SKM-1 treated with dmso at 0.1 percent for 144 hours (cell line): Measurements from ENCODE around the gene SREBF1.
A peak's percentile ranks its signal among the peaks of the same experiment; 100 is the strongest.

Experiments
- DNase-seq: peaks from one replicate; lab custom pipeline; 2025; ENCODE audit not compliant: unreplicated experiment; lab: John Stamatoyannopoulos, UW

The SREBF1 gene

DNA sequence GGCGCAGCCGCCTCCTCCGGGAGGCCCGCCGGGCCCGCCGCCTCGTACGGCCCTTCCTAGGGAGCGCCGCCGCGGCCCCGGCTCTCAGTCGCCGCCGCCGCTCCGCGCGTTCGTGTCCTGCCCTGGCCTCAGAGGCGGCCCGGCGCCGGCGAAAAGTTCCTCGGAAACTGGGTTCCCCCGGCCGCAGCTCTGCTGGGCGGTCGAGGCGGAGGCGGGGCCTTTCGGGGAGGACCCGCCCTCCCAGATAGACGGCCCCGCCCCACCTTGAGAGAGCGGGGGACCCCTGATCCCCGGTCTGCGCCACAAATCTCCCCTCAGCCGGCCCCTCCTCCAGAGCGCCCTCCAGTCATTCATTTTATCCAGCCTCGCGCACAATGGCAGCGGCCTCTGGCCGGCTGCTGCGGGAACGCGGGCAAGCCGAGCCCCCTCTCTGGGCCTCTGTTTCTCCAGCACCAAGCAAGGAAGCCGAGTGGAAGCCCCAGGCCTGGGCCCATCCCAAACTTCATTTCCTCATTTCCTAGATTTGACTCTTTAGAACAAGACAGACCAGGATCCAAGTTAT lies at the start of gene SREBF1:
TSS of gene SREBF1 (minus strand) at position 169 of the 562 bp plus-strand sequence. CDS start 169 bp downstream, outside the sequence.
- peak; percentile 15 for DNase-seq

GRCh38 chr17:17886226-17886625 lies 49.4 kb upstream of the SREBF1 start:
- no peak for DNase-seq

- DNase-seq: no peak
Measured at GRCh38 chr17:17884391-17885357, 47.9 kb upstream of the SREBF1 start.

- no peak for DNase-seq
Measured at GRCh38 chr17:17883801-17884200, 47.0 kb upstream of the SREBF1 start.

DNA sequence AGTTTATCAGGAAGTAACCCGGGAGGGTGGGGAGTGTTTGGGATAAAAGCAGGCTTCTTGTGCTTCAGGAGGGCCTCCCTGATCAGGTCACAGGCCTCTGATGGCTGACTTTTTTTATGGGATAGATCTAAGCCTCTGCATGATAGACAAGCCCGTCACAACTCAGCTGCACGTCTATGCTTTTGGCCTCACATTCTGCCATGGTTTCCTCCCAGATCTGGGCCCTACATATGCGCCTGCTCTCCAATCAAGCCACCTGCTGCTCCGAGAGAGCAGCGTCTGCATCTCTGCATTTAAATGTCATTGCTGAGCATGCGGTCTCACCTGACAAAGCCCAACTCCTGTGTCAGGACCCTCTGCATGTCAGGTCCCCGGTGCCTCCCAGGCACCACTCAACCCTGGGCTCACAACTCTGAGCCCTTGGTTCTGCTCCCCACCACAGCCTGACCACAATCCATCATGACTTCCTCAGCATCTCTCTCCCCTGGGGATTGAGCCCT lies 45.3 kb upstream of the SREBF1 start:
- no peak for DNase-seq

GRCh38 chr17:17880577-17881196 lies 43.9 kb upstream of the SREBF1 start:
- no peak for DNase-seq

DNA sequence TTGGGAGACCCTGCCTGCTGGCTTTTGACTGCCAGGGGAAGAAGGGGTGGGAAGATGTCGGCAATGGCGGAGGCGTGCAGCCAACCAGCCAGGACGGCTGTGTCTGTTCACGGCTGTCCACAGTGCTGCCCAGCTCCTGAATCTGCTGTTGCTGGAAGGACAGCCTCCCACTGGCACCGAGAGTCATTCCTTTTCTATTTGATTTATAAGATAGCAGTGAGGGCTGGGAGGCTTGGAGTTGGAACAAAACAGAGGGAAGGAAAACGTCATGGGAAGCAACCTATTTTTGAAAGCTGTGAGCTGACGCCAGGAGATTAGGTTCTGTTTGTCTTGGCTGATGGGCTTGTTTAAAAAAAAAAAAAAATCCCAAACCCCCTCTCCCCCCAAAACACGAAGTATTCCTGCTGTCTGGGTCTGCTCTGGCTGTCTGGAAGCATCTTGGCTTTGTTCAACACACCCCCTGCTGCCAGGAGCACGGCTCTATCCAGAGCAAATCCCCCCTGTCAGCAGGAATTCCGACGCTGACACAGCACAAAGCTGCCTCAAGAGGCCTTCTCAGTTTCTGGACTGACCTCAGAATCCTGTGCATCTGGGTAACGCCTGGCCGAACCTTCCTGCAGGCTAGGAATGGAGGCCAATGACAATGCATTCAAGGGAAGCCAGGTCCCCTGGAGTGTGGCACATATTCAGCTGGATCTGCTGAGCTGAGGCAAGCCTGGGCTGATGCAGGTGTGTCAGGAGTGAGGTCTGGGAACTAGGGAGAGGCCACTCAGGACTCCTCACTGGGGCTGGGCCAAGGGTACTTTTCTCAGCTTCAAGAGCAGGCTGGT lies 41.0 kb upstream of the SREBF1 start:
- no peak for DNase-seq

DNA sequence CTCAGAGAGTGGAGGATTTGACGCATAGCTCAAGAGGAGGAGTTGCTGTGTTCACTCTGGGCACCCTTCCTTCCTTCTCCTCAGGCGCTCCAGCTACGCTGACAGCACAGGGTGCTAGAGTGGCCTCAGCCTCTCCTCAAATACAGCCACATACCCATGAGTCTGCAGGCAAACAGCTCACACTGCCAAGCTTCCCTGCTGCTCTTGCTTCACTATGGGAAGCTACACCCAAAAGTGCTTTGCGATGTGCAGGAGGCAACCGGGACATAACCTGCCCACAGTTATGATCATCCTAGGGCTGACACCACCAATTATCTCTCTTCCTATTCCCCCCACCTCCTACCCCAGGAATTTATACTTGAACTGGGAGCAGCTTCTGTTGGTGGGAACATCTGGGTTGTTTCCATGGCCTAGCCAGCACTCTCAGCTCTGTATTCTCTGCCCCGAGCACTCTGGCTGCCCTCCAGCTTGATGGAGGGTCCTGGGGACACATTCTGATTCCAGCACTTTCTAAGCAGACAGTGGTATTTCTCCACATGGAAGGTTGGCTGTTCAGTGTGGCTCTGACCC lies 40.3 kb upstream of the SREBF1 start:
- no peak for DNase-seq

GRCh38 chr17:17874478-17874877 lies 37.7 kb upstream of the SREBF1 start:
- DNase-seq: no peak

DNA sequence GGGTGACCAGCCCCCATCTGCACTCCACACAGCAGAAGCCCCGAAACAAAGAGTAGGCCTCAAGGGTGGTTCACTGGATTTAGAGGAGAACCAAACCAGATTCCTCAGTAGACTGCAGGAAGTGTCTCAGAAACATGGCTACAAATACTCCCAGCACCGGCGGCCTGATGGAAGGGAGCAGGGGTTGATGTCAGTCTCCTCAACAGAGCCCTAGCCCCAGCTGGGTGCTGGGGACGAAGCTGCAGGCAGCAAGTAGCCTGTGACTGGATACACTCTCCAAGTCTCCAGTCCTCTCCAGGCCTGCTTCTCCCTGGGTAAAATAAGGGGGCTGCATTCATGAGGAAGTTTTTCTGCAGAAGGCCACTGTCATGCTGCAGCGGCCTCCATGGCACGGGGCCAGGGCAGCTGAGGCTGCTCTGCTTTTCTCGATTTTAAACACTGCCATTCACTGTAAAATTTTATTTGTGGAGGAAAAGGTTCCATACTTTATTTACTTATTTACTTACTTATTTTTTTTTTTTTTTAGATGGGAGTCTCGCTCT lies 36.7 kb upstream of the SREBF1 start:
- no peak for DNase-seq

GRCh38 chr17:17872547-17873345 lies 36.0 kb upstream of the SREBF1 start:
- no peak for DNase-seq

GRCh38 chr17:17871913-17872312 lies 35.1 kb upstream of the SREBF1 start:
- no peak for DNase-seq

DNA sequence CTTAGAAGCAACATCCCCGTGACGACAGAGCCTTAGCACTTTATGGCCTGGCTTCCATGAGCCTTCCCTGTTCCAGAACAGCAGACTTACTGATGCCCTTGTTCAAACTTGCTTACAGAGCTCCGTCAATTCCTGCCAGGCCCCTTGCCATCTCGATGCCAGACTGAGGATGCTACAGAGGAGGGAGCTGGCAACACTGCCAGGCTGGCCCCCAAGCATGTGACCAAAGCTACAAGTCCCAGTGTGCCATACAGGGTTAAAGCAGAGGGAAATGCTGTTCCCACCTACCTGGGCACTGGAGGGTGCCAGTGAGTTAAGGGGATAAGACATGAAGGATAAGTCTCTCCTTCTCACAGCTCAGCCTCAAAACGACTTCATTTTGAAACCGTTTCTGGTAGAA lies 33.5 kb upstream of the SREBF1 start:
- DNase-seq: no peak

GRCh38 chr17:17868641-17869522 lies 32.1 kb upstream of the SREBF1 start:
- DNase-seq: no peak

DNA sequence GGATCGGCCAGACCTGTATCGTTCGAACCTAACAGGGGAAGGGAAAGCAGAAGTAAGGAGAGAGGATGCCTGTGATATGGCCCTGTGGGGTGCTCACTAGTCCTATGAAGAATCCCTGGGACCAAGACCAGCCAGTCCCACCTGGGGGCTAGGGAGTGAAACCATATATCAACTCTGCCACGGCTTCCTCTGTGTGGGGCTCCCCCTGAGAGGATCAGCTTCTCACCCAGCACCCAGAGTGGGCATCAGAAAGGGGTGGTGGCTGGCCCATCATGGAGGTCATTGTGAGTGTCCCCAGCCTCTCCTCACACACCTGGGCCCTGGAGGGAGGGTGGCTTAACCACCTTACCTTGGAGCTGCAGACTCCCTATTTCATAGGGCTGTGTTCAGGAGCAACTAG lies 30.1 kb upstream of the SREBF1 start:
- DNase-seq: no peak

- no peak for DNase-seq
Measured at GRCh38 chr17:17866425-17866824, 29.6 kb upstream of the SREBF1 start.

- no peak for DNase-seq
Measured at GRCh38 chr17:17865035-17865434, 28.2 kb upstream of the SREBF1 start.

DNA sequence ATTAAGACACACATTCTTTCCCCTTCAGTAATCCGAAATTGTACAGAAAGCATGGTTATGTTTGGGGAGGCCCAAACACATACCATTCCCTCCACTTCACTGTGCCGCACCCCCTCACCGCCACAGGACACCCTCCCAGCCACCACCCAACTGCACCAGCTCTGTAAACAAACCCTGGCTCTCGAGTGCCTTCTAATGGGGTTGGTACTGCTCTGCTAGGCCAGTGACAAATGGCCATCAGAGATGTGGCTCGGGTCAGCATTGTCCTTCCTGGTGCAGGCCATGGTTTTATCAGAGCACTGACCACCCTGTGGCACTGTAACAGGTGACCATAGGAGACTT lies 24.0 kb upstream of the SREBF1 start:
- no peak for DNase-seq
